Placental pericyte (primary cell): ENCODE results near the gene CD48. TPM values are rescaled to one million over a fixed set of nuclear protein-coding genes. Genes with fewer than 3 reads are reported as not detected.

Experiments
- total RNA-seq: library from RNA; depleted of rRNA; stranded (reverse); fragments of >200 nt; gene quantifications from 2 replicates; pipeline ENCODE4 v1.2.3, GENCODE V29; 2012

The CD48 gene, protein sequence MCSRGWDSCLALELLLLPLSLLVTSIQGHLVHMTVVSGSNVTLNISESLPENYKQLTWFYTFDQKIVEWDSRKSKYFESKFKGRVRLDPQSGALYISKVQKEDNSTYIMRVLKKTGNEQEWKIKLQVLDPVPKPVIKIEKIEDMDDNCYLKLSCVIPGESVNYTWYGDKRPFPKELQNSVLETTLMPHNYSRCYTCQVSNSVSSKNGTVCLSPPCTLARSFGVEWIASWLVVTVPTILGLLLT
- total RNA-seq = not detected in 2 replicates

DNA sequence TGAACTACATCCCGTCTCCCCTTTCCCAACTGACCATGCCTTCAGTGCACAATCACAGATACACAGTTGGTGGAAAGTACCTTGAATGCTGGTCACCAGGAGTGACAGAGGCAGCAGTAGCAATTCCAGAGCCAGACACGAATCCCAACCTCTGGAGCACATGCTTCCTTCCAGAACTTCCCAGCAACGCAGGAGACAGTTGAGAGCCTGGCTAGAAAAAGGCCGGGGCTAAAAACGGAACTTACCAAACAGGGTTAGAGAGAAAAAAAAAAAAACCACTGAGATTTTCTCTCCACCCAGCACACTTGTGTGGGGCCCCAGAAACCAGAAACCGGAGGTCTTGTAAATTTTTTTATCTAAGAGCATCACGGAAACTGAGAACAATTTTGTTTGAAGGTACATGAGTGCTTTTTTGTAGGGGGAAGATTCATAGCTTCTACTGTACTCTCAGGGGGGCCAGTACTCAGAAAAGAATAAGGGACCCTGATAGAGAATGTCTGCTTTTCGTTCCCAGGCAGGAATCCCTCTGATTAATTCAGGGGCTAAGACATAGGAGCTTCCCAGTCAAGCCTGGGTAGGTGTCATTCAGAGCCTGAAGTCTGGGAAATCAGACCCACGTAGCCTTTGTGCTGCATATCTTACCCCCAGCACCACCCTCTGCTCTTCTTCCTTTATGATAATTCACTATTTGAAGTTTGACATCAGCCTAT, at the start of gene CD48:
Gene CD48 (minus strand): TSS at position 221 of the 710 bp plus-strand sequence. CDS start 59 bp downstream, at position 162.

DNA sequence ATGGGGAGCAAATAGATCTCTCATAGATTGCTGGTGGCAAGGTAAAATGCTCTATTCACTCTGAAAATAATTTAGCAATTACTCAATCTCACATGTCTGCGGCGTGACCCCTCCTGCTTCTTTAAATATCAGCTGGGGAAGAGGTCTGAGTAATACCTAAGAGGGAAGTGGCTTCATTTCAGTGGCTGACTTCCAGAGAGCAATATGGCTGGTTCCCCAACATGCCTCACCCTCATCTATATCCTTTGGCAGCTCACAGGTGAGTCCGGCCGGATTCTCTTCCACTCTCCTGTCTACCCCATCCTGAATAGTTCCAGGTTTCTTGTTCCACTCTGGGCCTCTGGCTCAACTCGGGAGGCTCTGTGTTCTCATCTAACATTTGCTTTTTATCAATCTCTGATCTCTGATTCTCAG, 27.5 kb upstream of the CD48 start, which contains the start of gene SLAMF7:
Gene SLAMF7 (plus strand): TSS at position 150 of the 414 bp plus-strand sequence. CDS start 55 bp downstream, at position 205.

DNA sequence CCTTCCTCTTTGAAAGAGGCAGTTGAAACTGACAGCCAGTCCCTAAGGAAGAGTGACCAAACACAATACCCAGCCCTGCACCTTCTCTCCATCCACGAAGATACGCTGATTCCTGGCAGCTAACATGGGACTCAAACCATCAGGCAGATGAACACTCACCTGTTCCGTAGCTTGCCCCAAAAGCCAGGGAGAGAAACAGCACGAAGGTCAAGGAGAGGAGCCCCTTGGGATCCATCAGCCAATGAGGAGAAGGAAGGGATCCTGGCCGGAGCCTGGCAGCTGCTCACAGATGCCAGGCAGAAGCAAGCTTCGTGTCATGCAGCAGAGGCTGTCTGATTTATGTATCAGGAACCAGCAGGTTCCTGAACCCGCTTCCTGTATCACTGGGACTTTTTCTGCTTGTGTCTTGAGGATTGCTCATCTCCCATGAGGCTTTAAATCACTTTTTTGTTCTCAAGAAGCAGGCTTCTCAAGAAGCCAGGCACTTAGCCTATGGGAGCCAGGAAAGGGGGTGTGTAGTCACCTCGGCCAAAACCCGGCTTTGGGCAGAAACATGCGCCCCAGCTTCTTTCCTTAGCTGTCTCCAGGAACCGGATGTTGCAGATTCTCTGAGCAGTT, 64.8 kb downstream of the CD48 start, which contains the start of gene SLAMF1:
Gene SLAMF1 (minus strand): TSS at position 334 of the 618 bp plus-strand sequence. CDS start 99 bp downstream, at position 235.

Other genes starting within 250 kb of the CD48 start
- not detected in 2 replicates for gene SLAMF6, start 188.6 kb downstream of the CD48 start, total RNA-seq
- 0.14 TPM in 1 of 2 replicates, not detected in the other for gene CD84, start 132.3 kb downstream of the CD48 start, total RNA-seq
- under 0.01 TPM in 1 of 2 replicates, not detected in the other for gene SLAMF1, start 64.8 kb downstream of the CD48 start, total RNA-seq
- gene SLAMF7, start 27.4 kb upstream of the CD48 start, total RNA-seq = not detected in 2 replicates
- gene LY9, start 84.4 kb upstream of the CD48 start, total RNA-seq = not detected in 2 replicates
- gene CD244, start 151.1 kb upstream of the CD48 start, total RNA-seq = not detected in 2 replicates
- not detected in 2 replicates for gene ITLN1, start 173.4 kb upstream of the CD48 start, total RNA-seq
- not detected in 2 replicates for gene ITLN2, start 243.0 kb upstream of the CD48 start, total RNA-seq